ENCODE data around the gene KRT3.

The KRT3 gene

GRCh38 chr12:52769354-52769753, 26.6 kb downstream of the KRT3 start:
- TF ChIP-seq CTCF (IDR thresholded peaks at IDR 0.05; ENCODE audit: low read depth, low read length) = no peak
- H3K4me3 ChIP-seq (ENCODE audit: low read depth, low read length) = no peak overlapping the region

DNA sequence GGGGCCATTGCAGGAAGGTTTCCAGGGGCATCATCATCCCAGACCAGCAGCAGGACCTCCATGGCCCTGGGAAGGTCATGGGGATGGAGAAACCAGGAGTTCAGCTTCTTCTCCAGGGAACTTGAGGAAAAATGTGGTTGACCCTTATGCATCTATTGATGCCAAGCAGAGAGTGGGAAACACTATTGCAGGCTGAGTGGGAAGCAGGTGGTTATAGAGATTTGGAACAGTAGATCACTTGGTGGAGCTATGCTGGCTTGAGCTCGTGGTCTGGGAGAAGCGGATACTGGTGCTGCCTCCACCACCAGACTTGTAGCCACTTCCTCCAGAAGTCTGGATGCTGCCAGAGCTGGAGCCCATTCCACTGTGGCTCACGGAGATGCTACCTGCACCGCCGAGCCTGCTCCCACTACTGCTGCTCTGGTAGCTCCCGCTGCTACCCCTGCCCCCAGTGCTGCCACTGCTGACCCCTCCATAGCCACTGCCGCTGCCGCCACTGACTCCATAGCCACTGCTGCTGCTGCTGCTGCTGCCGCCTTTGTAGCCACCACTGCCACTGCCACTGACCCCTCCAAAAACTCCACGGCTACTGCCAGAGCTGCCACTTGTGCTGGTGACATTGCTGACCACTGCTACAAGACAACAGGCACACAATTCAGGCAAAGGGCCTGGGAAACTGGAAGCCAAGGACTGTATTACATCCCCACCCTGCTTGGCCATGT, 27.3 kb downstream of the KRT3 start:
- TF ChIP-seq CTCF (IDR thresholded peaks at IDR 0.05; ENCODE audit: low read depth, low read length) = no peak
- H3K4me3 ChIP-seq (ENCODE audit: low read depth, low read length) = no peak overlapping the region

GRCh38 chr12:52767427-52767826, 28.5 kb downstream of the KRT3 start:
- H3K4me3 ChIP-seq (ENCODE audit: low read depth, low read length) = no peak overlapping the region
- no peak for TF ChIP-seq CTCF (IDR thresholded peaks at IDR 0.05; ENCODE audit: low read depth, low read length)

DNA sequence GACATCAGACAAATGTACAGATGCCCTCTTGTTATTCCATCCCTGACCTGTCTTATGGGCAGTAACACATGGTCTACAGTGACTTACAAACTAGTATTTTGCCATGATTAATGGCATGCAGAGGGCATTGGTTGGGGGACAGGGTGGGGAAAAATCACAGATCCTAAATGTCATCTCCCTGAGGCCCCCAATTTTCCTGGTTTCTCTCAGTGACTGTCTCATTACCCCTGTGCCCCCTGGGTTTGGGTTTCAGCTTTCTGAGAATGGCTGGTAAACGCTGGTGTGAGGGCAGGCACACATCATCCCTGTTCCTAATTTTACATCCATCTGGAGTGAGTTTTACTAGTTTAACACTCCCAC, 28.9 kb downstream of the KRT3 start:
- TF ChIP-seq CTCF (IDR thresholded peaks at IDR 0.05; ENCODE audit: low read depth, low read length) = no peak

DNA sequence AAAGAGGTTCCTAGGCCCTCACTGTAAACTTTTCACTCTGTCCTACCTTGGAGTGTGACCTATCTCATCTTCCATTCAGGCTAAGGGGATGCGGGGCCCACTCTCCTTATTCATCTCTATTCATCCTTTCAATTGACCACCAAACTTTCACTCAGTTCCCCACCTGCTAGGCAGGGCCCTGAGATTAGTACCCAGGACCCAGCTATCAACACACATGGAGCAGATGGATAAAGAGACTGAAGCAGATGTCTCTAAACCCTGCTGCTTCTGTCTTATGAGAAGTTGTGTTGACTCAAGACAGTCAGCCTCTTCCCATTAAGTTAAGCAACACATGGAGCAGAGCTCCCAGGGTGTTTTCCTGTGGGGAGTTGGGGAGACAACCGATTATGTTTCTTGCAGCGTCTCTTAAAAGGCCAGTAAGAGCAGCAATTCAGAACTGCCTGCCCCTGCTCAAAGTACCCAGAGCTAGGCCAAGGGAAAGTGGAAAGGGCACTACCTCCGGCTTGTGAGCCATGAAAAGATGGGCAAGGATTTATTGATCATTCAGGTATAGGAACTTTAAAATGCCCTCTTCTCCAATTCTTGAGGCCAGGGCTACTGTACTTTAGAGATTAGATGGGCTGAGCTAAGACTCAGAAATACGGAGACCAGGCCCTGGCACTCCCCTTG, 29.4 kb downstream of the KRT3 start:
- no peak for TF ChIP-seq CTCF (IDR thresholded peaks at IDR 0.05; ENCODE audit: low read depth, low read length)
- no peak overlapping the region for H3K4me3 ChIP-seq (ENCODE audit: low read depth, low read length)

More for the DNA sequence above, 28.9 kb downstream of the KRT3 start:
- H3K4me3 ChIP-seq (ENCODE audit: low read depth, low read length) = no peak overlapping the region

DNA sequence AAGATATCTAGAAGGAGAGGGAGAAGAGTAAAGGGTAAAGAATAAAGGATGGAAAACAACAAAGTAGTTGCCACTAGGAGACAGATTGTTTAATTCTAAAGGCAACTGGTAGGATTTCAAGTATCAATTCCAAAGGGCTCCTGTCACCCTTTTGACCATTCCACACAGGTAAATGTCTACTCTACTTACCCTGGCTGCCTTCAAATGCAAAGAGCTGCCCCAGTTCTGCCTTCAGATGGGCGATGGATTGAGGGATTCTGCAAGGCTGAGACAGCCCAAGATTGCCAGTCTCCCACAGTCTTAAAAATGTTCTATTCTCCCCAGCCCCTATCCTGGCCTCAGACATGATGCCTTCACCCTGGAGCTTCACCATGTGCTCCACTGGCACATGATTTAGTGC, 30.2 kb downstream of the KRT3 start:
- no peak overlapping the region for H3K4me3 ChIP-seq (ENCODE audit: low read depth, low read length)
- TF ChIP-seq CTCF (IDR thresholded peaks at IDR 0.05; ENCODE audit: low read depth, low read length) = no peak

DNA sequence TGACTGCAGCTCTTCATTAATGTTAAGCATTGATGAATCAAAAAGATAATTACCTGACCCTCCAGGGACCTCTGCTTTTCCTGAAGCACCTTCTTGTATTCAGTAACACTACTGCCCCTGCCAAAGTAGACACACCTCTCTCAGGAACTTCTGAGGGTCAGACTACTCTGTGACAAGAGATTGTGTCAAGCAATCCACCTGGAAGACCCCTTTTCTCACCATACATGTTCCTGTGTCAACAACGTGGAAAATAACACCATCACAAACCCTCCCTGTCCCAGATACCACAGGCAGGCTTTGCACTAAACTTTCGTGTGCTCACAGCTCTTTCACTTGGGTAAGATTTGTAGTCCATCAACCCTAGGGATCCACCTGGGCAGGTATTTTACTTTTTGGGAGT, 31.9 kb downstream of the KRT3 start:
- TF ChIP-seq CTCF (IDR thresholded peaks at IDR 0.05; ENCODE audit: low read depth, low read length) = no peak
- H3K4me3 ChIP-seq (ENCODE audit: low read depth, low read length) = no peak overlapping the region

Data from WI38 (cell line).